Calu3 (cell line): Measurements from ENCODE around the gene LRBA. TPM values are rescaled to one million over a fixed set of nuclear protein-coding genes. Genes with fewer than 3 reads are reported as not detected.

Source experiments
- BruUV-seq: library from RNA; stranded (reverse); fragments of 400-500 nt; replicated peaks from 2 replicates; lab custom pipeline; 2021; lab: Mats Ljungman, UMichigan
- CTCF ChIA-PET: fragments of 300-600 bp; sonication (Branson Sonifier 250); formaldehyde crosslinking; loops from one replicate; lab custom pipeline; 2022; ENCODE audit warnings: antibody characterized with exemption; lab: Charles Lee
- DNase-seq: peaks from one replicate; pipeline ENCODE4 v3.0.0; 2022
- H3K27ac Mint-ChIP-seq: one replicate; pipeline ENCODE4 v1.8.0; 2022; ENCODE audit warnings: mixed read lengths; ENCODE audit not compliant: unreplicated experiment
- H3K27me3 Mint-ChIP-seq: one replicate; pipeline ENCODE4 v1.8.0; 2022; ENCODE audit warnings: mixed read lengths; ENCODE audit not compliant: unreplicated experiment
- H3K36me3 Mint-ChIP-seq: one replicate; pipeline ENCODE4 v1.8.0; 2022; ENCODE audit warnings: mild to moderate bottlenecking, moderate library complexity, mixed read lengths; ENCODE audit not compliant: insufficient read depth, unreplicated experiment
- H3K4me1 Mint-ChIP-seq: one replicate; pipeline ENCODE4 v1.8.0; 2022; ENCODE audit warnings: mild to moderate bottlenecking, low read depth, mixed read lengths; ENCODE audit not compliant: unreplicated experiment
- H3K4me3 Mint-ChIP-seq: one replicate; pipeline ENCODE4 v1.8.0; 2022; ENCODE audit warnings: mild to moderate bottlenecking, low read depth, moderate library complexity, mixed read lengths; ENCODE audit not compliant: unreplicated experiment
- H3K9me3 Mint-ChIP-seq: one replicate; pipeline ENCODE4 v1.8.0; 2022; ENCODE audit warnings: low read depth, mixed read lengths; ENCODE audit not compliant: unreplicated experiment
- CTCF ChIP-seq: fragments of 200-600 bp; IDR thresholded peaks from one replicate; pipeline ENCODE4 v1.8.0; 2022; ENCODE audit warnings: antibody characterized with exemption; ENCODE audit not compliant: unreplicated experiment
- intact Hi-C: fragments of 100-400 bp; cut with micrococcal nuclease; formaldehyde crosslinking; loops from one replicate; pipeline ENCODE4 v1.10.0; 2022; ENCODE audit not compliant: unreplicated experiment
- total RNA-seq: library from RNA; stranded (reverse); gene quantifications from 2 replicates; pipeline ENCODE4 v1.2.3, GENCODE V29; 2022

Gene LRBA
- total RNA-seq, 1 experiment from 2014 or later = 49.0 TPM

GRCh38 chr4:150283689-150284088 is 731.4 kb downstream of the LRBA start:
- no peaks in the 10 kb centered on the region for H3K36me3 Mint-ChIP-seq
- no peak overlapping the region for H3K27ac Mint-ChIP-seq
- DNase-seq = no peak
- no peaks in the 10 kb centered on the region for H3K9me3 Mint-ChIP-seq
- intact Hi-C loops = no loop called here
- CTCF ChIA-PET = no interaction called here
- H3K4me1 Mint-ChIP-seq = no peaks in the 10 kb centered on the region
- TF ChIP-seq CTCF = no peak
- H3K4me3 Mint-ChIP-seq = no peak overlapping the region
- no peaks in the 10 kb centered on the region for H3K27me3 Mint-ChIP-seq
- no TSS peak for BruUV-seq

GRCh38 chr4:150280975-150281374 is 734.1 kb downstream of the LRBA start:
- H3K27ac Mint-ChIP-seq = no peak overlapping the region
- CTCF ChIA-PET = no interaction called here

GRCh38 chr4:150280081-150280895 is 734.8 kb downstream of the LRBA start:
- H3K27ac Mint-ChIP-seq = no peak overlapping the region
- H3K27me3 Mint-ChIP-seq = no peaks in the 10 kb centered on the region
- H3K9me3 Mint-ChIP-seq = no peaks in the 10 kb centered on the region
- CTCF ChIA-PET = no interaction called here
- intact Hi-C loops = no loop called here
- no peak overlapping the region for H3K4me3 Mint-ChIP-seq
- no TSS peak for BruUV-seq
- no peaks in the 10 kb centered on the region for H3K36me3 Mint-ChIP-seq
- TF ChIP-seq CTCF = no peak
- no peaks in the 10 kb centered on the region for H3K4me1 Mint-ChIP-seq
- DNase-seq = no peak

More at GRCh38 chr4:150280975-150281374, 734.1 kb downstream of the LRBA start:
- no peak for TF ChIP-seq CTCF
- H3K9me3 Mint-ChIP-seq = no peaks in the 10 kb centered on the region
- no peaks in the 10 kb centered on the region for H3K4me1 Mint-ChIP-seq
- no peaks in the 10 kb centered on the region for H3K27me3 Mint-ChIP-seq
- intact Hi-C loops = no loop called here
- BruUV-seq = no TSS peak
- H3K36me3 Mint-ChIP-seq = no peaks in the 10 kb centered on the region
- DNase-seq = no peak
- no peak overlapping the region for H3K4me3 Mint-ChIP-seq

- Mint-ChIP-seq H3K27ac (no peak overlapping the region), H3K4me3 (no peak overlapping the region), H3K9me3 (peaks cover 4% of the 10 kb centered on the region), H3K4me1 (no peaks in the 10 kb centered on the region), H3K36me3 (no peaks in the 10 kb centered on the region), H3K27me3 (no peaks in the 10 kb centered on the region)
- no peak for DNase-seq
- no TSS peak for BruUV-seq
- intact Hi-C loops = no loop called here
- CTCF ChIA-PET = no interaction called here
- TF ChIP-seq CTCF = no peak
Observed at GRCh38 chr4:150278206-150278605, 736.9 kb downstream of the LRBA start.
